HG03060 (cell line): ENCODE data around the gene ADM2.

Experiments used
- ATAC-seq: cut with Tn5 transposase; IDR thresholded peaks from one replicate; pipeline ENCODE4 v1.9.1; 2021; ENCODE audit warnings: low read depth, moderate number of reproducible peaks; ENCODE audit not compliant: unreplicated experiment

The ADM2 gene

GRCh38 chr22:50483106-50483505 lies 1.8 kb downstream of the ADM2 start:
- no peak for ATAC-seq

GRCh38 chr22:50483556-50483955 lies 2.2 kb downstream of the ADM2 start:
- ATAC-seq = no peak

DNA sequence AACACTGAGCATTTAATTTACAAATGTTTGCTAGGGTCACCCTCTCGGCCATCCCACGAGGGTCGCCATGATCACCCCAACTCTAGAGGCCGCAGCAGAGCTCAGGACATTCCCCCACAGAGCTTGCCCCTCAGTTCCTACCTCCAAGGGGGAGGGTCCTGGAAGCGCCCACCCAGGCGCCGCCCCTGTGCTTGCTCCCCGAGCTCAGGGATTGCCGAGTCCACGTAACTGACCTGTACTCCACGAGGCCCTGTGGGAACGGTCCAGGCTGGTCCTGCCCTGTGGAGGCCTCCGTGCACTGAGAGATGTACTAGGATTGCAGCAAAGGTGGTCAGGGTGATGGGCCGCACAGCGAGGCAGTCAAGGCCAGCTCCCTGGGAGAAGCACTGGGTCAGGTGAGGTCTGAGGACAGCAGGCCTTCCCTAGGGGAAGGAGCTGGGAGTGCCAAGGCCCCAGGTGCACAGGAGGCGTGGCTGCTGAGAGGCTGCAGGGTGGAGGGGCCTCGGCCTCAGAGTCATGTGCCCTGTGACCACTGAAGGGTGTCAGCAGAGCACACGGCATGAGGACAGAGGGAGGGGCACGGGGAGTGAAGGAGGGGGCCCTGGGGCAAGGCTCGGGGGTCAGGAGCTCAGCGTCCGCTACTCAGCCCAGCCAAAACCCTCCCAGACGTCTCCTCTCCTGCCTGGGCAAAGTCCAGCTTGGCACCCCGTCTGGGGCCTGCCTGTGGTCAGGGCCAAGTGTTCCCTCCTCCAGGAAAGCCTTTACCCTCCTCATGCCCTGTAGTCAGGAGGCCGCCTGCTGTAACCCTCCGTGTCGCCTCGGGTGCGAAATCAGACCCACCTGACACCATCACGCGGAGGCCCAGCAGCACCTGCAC lies 2.9 kb downstream of the ADM2 start:
- ATAC-seq = no peak

- no peak for ATAC-seq
Observed at GRCh38 chr22:50485221-50486131, 4.1 kb downstream of the ADM2 start.

DNA sequence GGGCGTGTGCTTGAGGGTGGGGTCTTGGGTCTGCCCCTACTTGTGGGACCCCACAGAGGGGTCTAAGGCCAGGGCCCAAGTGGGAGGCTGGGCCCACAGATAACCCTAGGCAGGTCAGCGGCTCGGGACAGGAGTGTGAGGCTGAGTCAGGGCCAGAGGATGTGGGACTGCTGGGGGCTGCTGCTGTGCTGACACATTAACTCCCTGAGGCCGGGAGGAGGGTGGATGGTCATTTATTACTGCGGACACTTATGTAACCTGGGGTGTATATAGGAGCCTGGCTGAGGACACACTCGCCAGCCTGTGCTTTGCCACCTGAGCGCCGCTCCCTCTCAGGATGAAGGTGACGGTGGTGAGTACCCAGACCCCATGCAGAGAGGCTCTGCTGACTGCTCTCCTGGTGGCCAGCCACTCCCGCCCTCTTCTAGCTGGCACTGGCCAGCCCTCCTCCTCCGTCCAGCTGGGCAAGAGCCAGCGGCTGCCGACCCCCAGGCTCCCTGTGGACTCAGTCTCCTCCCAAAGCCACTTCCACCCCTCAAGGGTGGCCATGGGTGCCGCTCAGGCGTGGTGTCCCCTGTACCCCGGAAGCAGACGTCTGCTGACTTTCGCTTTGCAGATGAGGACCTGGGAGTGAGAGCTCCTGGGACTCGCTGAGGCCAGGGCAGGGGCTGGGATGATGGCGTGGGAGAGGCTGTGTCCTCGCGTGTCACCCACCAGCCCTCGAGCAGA lies 5.4 kb downstream of the ADM2 start, which contains the start of gene MIOX:
Gene MIOX (plus strand): TSS at position 299 of the 729 bp plus-strand sequence. CDS start 39 bp downstream, at position 338.
- no peak for ATAC-seq

- no peak for ATAC-seq
Observed at GRCh38 chr22:50487290-50488005, 6.1 kb downstream of the ADM2 start.

- ATAC-seq = no peak
Observed at GRCh38 chr22:50488006-50488677, 6.8 kb downstream of the ADM2 start.

- no peak for ATAC-seq
Observed at GRCh38 chr22:50488886-50489285, 7.5 kb downstream of the ADM2 start.

DNA sequence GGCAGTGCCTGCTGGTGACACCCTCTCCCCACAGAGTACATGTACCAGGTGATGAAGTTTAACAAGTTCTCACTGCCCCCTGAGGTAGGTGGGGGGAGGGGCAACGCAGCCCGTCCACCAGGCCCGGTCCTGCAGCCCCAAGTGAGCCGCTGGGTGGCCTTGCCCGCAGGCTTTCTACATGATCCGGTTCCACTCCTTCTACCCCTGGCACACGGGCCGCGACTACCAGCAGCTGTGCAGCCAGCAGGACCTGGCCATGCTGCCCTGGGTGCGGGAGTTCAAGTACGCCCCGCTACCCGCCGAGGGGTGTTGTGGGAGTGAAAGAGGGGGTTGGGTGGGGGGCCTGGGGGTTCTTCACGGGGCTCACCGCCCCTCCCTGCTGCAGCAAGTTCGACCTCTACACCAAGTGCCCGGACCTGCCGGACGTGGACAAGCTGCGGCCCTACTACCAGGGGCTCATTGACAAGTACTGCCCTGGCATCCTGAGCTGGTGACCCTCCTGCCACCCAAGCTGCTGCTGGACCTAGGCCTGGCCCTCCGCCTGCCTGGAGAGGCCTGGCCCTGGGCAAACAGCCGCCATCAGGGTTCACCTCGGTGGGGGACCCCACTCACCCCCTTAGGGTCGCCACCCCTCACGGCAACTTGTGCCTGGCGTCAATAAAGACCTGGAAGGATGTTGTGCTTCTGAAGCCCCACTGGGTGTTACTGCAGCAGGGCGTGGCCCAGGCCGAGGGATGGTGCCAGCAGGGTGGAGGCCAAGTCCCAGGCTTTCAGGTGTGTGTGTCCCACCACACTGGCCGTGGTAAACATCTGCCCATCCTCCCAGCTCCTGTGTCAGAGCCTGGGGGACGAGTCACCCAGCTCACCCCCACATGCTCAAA lies 8.3 kb downstream of the ADM2 start:
- ATAC-seq = no peak

DNA sequence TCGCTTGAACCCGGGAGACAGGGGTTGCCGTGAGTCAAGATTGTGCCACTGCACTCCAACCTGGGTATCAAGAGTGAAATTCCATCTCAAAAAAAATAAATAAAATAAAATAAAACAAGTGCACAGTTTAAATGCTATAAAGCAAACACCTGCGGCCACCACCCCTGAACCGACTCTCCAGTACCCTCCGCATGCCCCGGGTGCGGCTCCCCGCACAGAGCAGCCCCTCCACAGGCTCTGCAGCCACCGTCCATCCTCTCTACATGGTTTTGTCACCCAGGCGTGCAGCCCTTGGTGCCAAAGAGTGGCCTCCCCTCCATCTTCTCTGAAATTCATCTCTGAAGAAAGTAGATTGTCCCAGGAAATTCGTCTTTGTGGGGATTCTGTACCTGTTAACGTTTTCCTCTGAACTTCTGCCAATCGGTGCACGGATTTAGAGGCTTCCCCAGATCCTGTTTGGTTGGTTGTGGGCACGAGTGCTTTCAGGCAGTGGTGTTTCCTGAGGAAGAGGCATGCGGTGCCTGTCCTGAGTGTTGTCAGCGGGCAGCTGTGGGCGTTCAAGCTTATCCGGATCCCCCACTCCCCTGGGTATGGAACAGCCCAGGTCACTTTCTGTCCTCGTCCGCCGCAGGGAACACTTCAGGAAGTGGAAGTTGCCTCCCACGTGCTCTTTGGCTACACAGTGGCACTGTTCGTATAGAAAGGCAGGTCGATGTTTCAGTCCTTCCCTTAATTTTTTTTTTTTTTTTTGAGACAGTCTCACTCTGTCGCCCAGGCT lies 9.4 kb downstream of the ADM2 start:
- ATAC-seq = no peak

DNA sequence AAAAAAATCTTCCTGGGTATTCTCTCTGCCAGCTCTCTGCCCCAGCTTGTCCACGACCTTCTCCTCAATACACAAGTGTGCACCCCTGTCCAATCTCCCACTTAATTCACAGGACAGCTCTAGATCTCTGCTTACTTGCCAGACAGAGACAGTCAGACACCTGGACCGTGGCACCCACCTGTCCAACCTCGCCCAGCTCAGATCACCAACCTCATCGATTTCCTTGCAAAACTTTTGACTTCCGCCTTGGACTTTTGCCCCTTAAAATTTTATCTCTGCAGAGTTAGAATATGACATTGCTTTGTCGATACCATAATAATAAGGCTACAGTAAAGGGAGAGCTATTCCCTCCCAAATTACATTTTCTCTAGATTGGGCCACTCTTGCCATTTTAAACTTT lies 15.8 kb downstream of the ADM2 start:
- ATAC-seq = no peak

DNA sequence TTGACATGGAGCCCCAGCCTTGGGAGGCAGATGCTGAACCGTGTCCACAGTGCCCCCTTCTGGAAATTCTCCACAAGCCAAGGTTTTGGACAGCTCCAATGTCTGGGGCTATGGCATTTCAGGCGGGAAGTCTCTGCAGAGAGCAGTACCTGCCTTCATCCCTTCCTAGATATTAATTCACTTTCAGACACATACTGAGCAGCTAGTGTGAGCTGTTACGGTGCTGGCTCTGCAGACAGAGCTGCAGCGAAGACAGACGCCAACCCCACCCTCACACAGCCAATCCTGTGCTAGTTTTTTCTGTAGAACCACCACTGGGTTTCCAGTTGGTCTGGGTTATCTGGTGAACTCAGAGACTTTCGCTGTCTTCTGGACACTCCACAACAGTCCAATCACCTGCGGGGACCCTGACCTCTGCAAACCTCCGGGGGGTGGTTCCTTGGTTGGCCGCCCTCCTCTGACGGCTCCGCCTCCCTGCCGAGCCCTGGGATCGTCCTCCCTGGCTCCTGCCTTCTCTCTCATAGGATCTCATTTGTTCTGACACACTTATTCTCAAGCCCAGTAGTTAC lies 17.1 kb downstream of the ADM2 start:
- ATAC-seq = no peak

DNA sequence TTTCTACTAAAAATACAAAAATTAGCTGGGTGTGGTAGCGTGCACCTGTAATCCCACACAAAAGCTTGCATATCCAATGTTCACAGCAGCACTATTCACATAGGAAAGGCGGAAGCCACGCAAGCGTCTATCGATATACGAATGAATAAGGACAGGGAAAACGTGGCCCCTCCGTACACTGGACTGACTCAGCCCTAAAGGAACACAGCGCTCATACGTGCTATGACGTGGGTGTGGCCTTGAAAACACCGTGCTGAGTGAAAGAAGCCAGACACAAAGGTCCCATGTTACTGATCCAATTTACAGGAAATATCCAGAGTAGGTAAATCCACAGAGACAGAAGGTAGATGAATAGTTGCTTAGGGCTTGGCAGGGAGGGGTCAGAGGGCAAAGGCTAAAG lies 19.1 kb downstream of the ADM2 start:
- ATAC-seq = no peak

DNA sequence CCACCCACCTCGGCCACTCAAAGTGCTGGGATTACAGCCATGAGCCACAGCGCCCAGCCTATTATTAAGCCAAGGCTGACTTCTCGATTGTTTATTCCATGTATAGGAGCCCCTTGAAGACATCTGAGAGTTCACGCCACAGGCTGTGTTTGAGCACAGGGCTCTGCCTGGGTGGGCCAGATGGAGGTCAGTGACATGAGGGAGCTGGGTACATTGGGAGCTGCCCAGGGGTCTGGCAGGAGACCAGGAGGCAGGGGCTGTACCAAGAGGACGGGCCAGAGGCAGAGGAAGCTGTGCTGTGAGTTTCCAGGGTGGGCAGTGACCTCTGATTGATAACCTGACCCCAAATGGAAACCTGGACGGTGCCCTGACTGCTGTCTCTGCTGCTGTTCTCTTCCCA lies 20.8 kb downstream of the ADM2 start:
- ATAC-seq = no peak

DNA sequence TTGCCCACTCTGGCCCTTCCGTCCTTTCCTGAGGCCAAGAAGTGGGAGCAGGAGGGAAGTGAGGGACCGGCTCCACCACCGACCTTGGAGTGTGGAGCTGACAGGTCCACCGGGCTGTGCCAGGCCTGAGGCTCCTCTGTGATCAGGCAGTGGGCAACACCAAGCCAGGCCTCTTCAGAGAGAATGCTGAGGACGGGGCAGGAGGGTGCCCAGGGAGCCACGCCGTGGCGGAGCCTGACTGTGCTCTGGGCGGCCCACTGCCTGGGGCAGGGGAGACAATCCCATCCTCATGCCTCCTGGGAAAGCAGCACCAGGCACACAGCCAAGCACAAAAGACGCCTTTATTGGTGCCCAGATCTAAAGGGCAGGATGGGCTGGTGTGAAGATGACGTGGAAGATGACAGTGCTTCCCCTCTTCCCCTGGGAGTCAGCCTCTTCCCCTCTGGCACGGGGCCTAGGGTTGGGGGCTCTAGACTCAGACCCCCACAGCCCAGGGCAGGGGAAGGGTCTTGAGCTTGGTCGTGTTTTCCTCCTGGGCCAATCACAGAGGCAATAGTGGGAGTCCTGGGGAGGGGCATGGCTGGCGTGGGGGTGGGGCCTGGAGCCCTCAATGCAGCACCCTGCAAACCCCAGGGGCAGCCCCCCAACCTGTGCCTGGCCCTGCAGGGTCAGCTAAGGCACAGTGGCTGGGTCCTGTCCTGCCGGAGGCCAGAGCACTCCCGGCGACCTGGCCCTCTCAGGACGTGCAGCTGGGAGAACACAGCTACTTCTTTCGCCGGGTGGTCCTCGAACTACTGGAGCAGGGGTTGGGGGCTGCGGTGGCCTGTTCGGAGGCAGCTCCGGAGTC lies 21.5 kb downstream of the ADM2 start:
- no peak for ATAC-seq

- no peak for ATAC-seq
Observed at GRCh38 chr22:50503475-50504145, 22.3 kb downstream of the ADM2 start.
